ENCODE data around the gene KRTAP4-5. TPM values are rescaled to one million over a fixed set of nuclear protein-coding genes. Genes with fewer than 3 reads are reported as not detected.

Gene KRTAP4-5
- total and polyA plus RNA-seq, 2 of the 13 experiments (the other 11 are each of a cell fraction or from before 2014, with no cell fraction given), result not detected

DNA sequence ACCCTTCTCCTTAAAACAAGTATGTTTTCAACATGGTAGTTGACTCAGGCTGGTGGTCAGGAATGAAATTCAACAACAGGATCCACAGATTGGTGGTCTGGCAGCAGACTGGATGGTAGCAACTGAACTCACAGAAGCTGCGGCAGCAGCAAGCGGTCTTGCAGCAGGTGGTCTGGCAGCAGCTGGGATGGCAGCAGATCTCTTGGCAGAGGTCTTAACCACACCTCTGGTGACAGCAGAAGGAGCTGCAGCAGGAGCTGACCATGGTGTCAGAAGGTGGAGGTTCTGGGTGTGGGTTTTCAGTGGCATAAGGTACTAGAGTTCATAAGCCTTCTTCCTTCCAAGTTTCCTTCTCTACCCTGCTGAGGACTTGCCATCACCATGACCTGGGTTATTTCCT is 37.2 kb upstream of the KRTAP4-5 start:
- no peak overlapping the region for H3K27ac ChIP-seq (ENCODE audit: extremely low read length, insufficient read depth, low read length)
- intact Hi-C loops (cut with micrococcal nuclease; ENCODE audit: unreplicated experiment) (no loop called here), in situ Hi-C loops (cut with HindIII; ENCODE audit: extremely low pct_ligation_motif_present, low pct_unique_long_range_greater_than_20kb) (no loop called here)
- BruUV-seq (replicated peaks), result no TSS peak
- FAIRE-seq, result no peak
- no peak overlapping the region for H3K9ac ChIP-seq (ENCODE audit: insufficient read depth, low read depth, low read length)
- no peak overlapping the region for H2AFZ ChIP-seq (ENCODE audit: low read length)
- 0 out of 5 replicates have a peak, but pooled peaks cover 0 to 7% of the 10 kb centered on the region in 2 experiments for H3K27me3 ChIP-seq (ENCODE audit: control insufficient read depth in 1 of 2, insufficient read depth in 2 of 2, low read length in 2 of 2)
- no peak for ATAC-seq
- CTCF ChIA-PET (ENCODE audit: low intra/inter-chr PET ratio, low total read pairs), result no interaction called here
- 56% methylated on average over 2 of the region's 2 CpGs for WGBS (ENCODE audit: low lambda C conversion rate)
- no peak for DNase-seq (ENCODE audit: low spot score)
- H3K4me2 ChIP-seq (ENCODE audit: low read depth, low read length), result no peak overlapping the region
- H4K20me1 ChIP-seq (ENCODE audit: insufficient read depth, low read length), result no peaks in the 10 kb centered on the region
- POLR2A ChIA-PET, result no interaction called here
- TF ChIP-seq NFIB (CRISPR knock-in tag; IDR thresholded peaks at IDR 0.05; ENCODE audit: borderline replicate concordance), result no peak
- TF ChIP-seq, protein P1, sequence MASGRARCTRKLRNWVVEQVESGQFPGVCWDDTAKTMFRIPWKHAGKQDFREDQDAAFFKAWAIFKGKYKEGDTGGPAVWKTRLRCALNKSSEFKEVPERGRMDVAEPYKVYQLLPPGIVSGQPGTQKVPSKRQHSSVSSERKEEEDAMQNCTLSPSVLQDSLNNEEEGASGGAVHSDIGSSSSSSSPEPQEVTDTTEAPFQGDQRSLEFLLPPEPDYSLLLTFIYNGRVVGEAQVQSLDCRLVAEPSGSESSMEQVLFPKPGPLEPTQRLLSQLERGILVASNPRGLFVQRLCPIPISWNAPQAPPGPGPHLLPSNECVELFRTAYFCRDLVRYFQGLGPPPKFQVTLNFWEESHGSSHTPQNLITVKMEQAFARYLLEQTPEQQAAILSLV (CRISPR knock-in tag; IDR thresholded peaks at IDR 0.05; ENCODE audit: borderline replicate concordance), result no peak
- no peak for TF ChIP-seq ZNF343 (CRISPR knock-in tag; IDR thresholded peaks at IDR 0.05)
- TF ChIP-seq TBL1XR1 (IDR thresholded peaks at IDR 0.05; ENCODE audit: borderline replicate concordance, low read length, partially characterized antibody), result no peak
- no peak for TF ChIP-seq HNRNPK (IDR thresholded peaks at IDR 0.05; ENCODE audit: low read depth, low read length, poor library complexity, severe bottlenecking)
- no peak for TF ChIP-seq NFKBIZ (CRISPR knock-in tag; IDR thresholded peaks at IDR 0.05)
- TF ChIP-seq HHEX (CRISPR knock-in tag; IDR thresholded peaks at IDR 0.05), result no peak
- TF ChIP-seq ZNF552 (CRISPR knock-in tag; IDR thresholded peaks at IDR 0.05; ENCODE audit: borderline replicate concordance), result no peak
- TF ChIP-seq ATF1 (CRISPR knock-in tag; IDR thresholded peaks at IDR 0.05), result no peak
- TF ChIP-seq, protein P2, sequence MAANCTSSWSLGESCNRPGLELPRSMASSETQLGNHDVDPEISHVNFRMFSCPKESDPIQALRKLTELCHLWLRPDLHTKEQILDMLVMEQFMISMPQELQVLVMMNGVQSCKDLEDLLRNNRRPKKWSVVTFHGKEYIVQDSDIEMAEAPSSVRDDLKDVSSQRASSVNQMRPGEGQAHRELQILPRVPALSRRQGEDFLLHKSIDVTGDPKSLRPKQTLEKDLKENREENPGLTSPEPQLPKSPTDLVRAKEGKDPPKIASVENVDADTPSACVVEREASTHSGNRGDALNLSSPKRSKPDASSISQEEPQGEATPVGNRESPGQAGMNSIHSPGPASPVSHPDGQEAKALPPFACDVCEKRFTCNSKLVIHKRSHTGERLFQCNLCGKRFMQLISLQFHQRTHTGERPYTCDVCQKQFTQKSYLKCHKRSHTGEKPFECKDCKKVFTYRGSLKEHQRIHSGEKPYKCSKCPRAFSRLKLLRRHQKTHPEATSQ (CRISPR knock-in tag; IDR thresholded peaks at IDR 0.05; ENCODE audit: borderline replicate concordance), result no peak
- no peaks in the 10 kb centered on the region for H3K79me2 ChIP-seq (ENCODE audit: insufficient read depth, low read length)
- H3K36me3 ChIP-seq (replicated peaks in 1 of 2; ENCODE audit: control insufficient read depth in 1 of 2, insufficient read depth in 2 of 2, low read length in 2 of 2), result no peaks in the 10 kb centered on the region
- H3K9me3 ChIP-seq (ENCODE audit: low read length), result no peaks in the 10 kb centered on the region
- no peaks in the 10 kb centered on the region for H3K4me1 ChIP-seq (ENCODE audit: insufficient read depth, low read length)
- no peak overlapping the region for H3K4me3 ChIP-seq (replicated peaks in 1 of 3; ENCODE audit: insufficient read depth in 1 of 3, low read depth in 2 of 3, low read length in 3 of 3)

Data from HepG2 (cell line).